GM12891 (cell line): ENCODE data around the gene LPCAT3. TPM values are rescaled to one million over a fixed set of nuclear protein-coding genes. Genes with fewer than 3 reads are reported as not detected.

Experiments used
- DNase-seq: peaks from one replicate; pipeline ENCODE4 v3.0.0; 2011; ENCODE audit warnings: low spot score; ENCODE audit not compliant: insufficient read length
- FAIRE-seq: peaks from 2 replicates; lab custom pipeline; 2011; peaks lifted over from hg19 to GRCh38; lab: Jason Lieb, UNC
- PAX5 ChIP-seq: IDR thresholded peaks from 2 replicates; pipeline ENCODE4 v1.6.1; 2011; ENCODE audit warnings: low read length, moderate library complexity, mild to moderate bottlenecking; ENCODE audit not compliant: insufficient read depth, severe bottlenecking
- POLR2A ChIP-seq: IDR thresholded peaks from 2 replicates; pipeline ENCODE4 v1.6.1; 2011; ENCODE audit warnings: low read depth, low read length, control low read depth
- POLR2AphosphoS5 ChIP-seq: IDR thresholded peaks from 2 replicates; pipeline ENCODE4 v1.6.1; 2011; ENCODE audit warnings: low read depth, low read length, control low read depth
- POU2F2 ChIP-seq: IDR thresholded peaks from 2 replicates; pipeline ENCODE4 v1.6.1; 2011; ENCODE audit warnings: low read depth, mild to moderate bottlenecking, control low read depth, low read length, moderate library complexity
- SPI1 ChIP-seq: IDR thresholded peaks from 2 replicates; pipeline ENCODE4 v1.6.1; 2011; ENCODE audit warnings: low read depth, low read length, control low read depth
- TAF1 ChIP-seq: IDR thresholded peaks from 2 replicates; pipeline ENCODE4 v1.6.1; 2011; ENCODE audit warnings: low read depth, low read length, control low read depth
- polyA plus RNA-seq: library from polyadenylated mRNA; unstranded; fragments of >200 nt; gene quantifications from one replicate; pipeline ENCODE4 v1.2.1, GENCODE V29; 2012; ENCODE audit warnings: low read depth, missing spikeins, inconsistent platforms; ENCODE audit not compliant: missing spikeins

The LPCAT3 gene, protein sequence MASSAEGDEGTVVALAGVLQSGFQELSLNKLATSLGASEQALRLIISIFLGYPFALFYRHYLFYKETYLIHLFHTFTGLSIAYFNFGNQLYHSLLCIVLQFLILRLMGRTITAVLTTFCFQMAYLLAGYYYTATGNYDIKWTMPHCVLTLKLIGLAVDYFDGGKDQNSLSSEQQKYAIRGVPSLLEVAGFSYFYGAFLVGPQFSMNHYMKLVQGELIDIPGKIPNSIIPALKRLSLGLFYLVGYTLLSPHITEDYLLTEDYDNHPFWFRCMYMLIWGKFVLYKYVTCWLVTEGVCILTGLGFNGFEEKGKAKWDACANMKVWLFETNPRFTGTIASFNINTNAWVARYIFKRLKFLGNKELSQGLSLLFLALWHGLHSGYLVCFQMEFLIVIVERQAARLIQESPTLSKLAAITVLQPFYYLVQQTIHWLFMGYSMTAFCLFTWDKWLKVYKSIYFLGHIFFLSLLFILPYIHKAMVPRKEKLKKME
- 12.4 TPM for polyA plus RNA-seq

DNA sequence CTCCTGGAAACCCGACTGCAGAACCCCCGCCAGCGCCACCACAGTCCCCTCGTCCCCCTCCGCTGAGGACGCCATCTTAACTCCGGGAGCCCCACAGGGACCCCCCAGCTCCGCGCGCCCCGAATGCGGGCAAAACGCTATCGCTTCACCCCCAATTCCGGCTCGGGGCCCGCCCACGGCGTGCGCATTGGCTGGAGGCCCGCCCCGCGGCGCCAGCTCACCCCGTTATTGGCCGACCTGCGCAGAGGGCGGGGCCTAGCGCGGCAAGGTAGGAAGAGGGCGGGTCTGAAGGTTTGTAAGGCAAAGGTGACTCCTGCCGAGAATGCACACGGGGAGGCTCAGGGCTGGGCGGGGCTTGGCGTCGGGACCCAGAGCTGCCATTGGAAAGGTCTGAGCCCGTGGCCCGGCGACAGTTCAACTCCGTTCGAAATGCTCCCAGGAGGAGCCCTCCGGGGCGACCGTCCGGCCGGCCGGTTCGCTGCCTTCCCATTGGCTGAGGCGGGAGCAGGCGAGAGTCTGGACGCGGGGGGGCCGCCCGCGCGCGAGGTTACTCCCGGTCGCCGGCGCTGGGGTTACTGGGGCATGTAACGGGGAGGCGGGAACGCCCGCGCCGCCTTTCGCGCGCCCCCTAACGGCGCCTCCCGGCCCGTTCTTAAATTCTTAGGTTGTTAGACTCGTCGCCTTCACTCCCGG, at the start of gene LPCAT3:
Gene LPCAT3, minus strand, starts transcription at position 127 of the 693 bp plus-strand sequence. Its CDS starts 52 bp downstream, at position 75.
- FAIRE-seq (peak; percentile 100), DNase-seq (peak; percentile 95)
- no peak for TF ChIP-seq POLR2AphosphoS5
- TF ChIP-seq SPI1 = 0 out of 2 replicates have a peak, but pooled peaks have one; percentile 3
- 0 out of 2 replicates have a peak, but pooled peaks have one; percentile 50 for TF ChIP-seq POLR2A
- no peak for TF ChIP-seq TAF1
- TF ChIP-seq PAX5 = peak; percentile 87

DNA sequence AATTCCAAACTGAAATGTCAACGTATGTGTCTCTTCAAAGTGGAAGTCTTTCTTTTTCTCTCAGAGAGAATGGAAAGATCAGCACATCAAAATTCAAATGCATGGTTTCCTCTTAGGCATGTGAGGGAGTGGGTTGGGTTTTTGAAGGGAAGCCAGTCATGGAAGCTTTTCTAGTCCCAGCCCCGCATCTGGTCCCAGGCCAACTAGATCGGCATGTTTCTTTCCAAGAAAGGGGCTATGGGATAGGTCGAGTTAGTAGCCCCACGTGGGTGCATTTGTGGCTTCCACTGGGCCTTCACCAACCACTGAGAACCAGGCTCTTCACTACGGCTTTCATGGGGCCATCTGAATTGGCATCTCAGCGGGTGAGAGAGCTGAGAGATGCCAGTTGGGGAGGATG, 48.8 kb upstream of the LPCAT3 start:
- TF ChIP-seq POLR2A (no peak), SPI1 (no peak), PAX5 (no peak), POU2F2 (no peak), POLR2AphosphoS5 (no peak), TAF1 (no peak)
- DNase-seq (no peak), FAIRE-seq (no peak)

DNA sequence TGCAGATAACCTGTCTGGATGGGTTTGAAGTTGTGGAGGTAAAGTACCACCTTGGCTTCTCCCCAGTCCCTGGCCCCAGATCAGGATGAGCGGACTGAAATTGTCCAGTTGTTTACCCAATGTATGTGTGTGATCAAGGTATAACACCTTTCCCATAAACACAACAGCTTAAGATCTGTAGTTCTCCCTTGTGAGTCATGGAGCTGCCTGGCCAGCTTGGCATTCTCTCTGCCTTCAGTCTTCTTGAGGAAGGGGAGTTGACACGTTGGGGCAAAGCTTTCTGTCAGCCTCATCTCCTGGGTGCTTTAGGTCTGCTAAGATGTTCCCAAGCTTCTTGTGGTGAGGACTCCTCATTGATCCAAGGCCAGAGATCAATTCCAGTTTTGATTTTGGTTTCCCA, 48.3 kb upstream of the LPCAT3 start:
- FAIRE-seq = no peak
- no peak for DNase-seq

DNA sequence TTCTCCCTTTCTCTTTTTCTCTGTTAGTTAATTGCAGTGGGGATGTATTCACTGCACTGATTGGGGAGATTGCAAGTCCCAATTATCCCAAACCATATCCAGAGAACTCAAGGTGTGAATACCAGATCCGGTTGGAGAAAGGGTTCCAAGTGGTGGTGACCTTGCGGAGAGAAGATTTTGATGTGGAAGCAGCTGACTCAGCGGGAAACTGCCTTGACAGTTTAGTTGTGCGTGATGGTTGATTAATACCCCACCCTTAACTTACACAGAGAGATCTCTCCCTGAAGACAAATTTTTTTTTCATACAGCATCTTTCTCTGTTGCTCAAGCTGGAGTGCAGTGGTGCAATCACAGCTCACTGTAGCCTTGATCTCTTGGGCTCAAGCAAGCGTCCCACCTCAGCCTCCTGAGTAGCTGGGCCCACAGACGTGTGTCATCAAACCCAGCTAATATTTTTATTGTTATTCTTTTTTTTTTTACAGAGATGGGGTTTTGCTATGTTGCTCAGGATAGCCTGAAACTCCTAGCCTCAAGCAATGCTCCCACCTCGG, 46.9 kb upstream of the LPCAT3 start:
- DNase-seq (no peak), FAIRE-seq (no peak)
- TF ChIP-seq SPI1 (no peak), TAF1 (no peak), POU2F2 (no peak), POLR2A (no peak), POLR2AphosphoS5 (no peak), PAX5 (no peak)

More for the DNA sequence above, 48.3 kb upstream of the LPCAT3 start:
- no peak for TF ChIP-seq POLR2AphosphoS5
- TF ChIP-seq PAX5 = no peak
- TF ChIP-seq SPI1 = no peak
- no peak for TF ChIP-seq POLR2A
- no peak for TF ChIP-seq POU2F2
- TF ChIP-seq TAF1 = no peak

DNA sequence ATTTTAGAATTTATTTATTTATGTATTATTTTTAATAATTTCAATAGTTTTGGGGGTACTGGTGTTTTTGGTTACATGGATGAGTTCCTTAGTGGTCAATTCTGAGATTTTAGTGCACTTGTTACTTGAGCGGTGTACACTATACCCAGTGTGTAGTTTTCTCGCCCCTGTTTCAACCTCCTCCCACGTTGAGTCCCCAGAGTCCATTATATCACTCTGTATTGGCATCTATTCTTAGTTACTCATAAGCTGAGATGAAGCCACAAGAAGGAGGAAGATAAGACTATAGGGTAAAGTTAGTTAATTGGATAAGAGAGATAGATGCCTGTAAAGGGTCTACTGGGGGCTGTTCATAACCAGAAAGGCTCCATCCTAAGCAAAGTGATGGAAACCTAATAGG, 46.2 kb upstream of the LPCAT3 start:
- FAIRE-seq = no peak
- TF ChIP-seq POU2F2 = no peak
- no peak for TF ChIP-seq PAX5
- no peak for TF ChIP-seq TAF1
- TF ChIP-seq POLR2A = no peak
- no peak for TF ChIP-seq SPI1
- no peak for TF ChIP-seq POLR2AphosphoS5

DNA sequence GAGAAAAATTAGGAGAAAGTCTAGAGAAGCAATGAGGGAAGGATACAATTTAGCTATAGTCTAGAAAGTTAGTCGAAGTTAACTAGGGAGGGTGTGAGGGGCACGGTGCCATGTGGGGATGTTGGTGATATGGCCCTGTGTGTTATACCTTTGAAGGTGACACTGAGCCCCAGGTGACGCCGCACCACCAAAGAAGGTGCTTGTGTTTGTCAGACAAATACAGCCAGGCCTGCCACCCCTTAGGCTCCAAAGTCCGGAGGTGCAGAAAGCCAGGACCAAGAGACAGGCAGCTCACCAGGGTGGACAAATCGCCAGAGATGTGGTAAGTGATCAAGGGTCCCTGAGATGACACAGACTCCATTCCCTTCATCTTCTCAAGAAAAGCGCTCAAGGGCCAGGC, 43.3 kb upstream of the LPCAT3 start:
- DNase-seq = no peak
- TF ChIP-seq TAF1 (no peak), POLR2AphosphoS5 (no peak), PAX5 (no peak), SPI1 (no peak), POLR2A (no peak), POU2F2 (no peak)
- no peak for FAIRE-seq

More for the DNA sequence above, 46.2 kb upstream of the LPCAT3 start:
- DNase-seq = no peak

DNA sequence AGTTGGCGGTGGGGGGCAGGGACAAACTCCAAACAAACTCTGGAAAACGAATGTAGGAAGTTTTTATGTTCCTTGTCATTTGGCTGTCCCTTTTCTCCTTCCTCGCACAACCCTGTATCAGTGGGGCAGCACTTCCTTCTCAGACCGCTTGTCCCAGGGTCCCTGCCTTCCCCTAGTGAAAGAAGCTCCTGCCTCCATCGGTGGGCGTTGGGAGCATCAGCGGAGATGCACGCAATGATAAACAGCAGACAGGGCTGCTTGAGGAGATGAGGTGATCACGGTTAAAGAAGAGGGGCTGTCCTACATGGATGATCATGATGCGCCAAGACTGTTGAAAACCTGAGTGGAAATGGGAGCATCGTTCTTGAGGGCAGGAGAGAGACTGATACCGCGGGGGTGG, 42.9 kb upstream of the LPCAT3 start:
- DNase-seq (no peak), FAIRE-seq (no peak)
- no peak for TF ChIP-seq TAF1
- TF ChIP-seq POLR2A = no peak
- no peak for TF ChIP-seq PAX5
- no peak for TF ChIP-seq POLR2AphosphoS5
- TF ChIP-seq SPI1 = no peak
- TF ChIP-seq POU2F2 = no peak

DNA sequence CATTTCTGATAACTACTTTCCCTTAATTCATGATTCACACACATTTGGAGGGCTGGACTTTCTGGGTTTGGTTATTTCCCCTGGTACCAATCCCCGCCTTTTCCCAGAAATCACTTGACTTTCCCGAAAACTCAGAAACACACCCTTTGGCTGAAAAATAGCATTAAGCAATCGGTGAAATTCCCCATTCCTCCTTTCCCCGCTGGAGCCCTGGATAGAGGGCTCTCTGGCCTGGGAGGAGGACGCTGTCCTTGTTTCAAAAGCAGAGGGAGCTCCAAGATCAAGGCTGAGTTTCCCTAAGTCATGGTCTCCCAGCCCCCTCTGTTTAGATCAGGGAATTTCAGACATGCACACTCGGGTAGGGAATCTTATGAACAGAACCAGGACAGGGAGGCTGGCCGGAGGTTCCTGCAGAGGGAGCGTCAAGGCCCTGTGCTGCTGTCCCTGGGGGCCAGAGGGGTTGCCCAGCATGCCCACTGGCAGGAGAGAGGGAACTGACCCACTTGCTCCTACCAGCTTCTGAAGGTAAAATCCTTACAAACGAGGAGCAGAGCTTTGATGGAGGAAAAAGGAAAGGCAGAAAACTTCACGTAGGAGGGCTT, 42.2 kb upstream of the LPCAT3 start, which contains the start of gene C1S:
Gene C1S, plus strand, starts transcription at position 366 of the 602 bp plus-strand sequence. CDS start 1,195 bp downstream, outside the sequence.
- TF ChIP-seq POLR2AphosphoS5 = no peak
- FAIRE-seq (no peak), DNase-seq (no peak)

DNA sequence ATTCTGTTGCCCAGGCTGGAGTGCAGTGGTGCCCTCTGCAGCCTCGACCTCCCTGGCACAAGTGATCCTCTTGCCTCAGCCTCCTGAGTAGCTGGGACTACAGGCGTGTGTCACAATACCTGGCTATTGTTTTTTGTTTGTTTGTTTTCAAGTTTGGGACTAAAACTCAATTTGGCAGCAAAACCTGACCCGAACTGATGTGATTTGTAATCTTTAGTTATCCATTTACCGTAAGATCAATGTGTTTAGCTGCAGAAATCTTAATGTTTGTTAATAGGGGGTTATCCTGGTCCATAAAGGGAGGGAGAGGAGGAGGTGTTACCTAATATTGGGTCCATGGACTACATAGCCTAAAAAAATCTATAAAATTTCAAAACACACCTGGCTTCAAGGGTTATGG, 41.5 kb upstream of the LPCAT3 start:
- no peak for TF ChIP-seq TAF1
- no peak for TF ChIP-seq POLR2AphosphoS5
- no peak for TF ChIP-seq SPI1
- no peak for FAIRE-seq
- DNase-seq = no peak
